HFFc6 (cell line): ENCODE data around the gene RECQL. TPM values are rescaled to one million over a fixed set of nuclear protein-coding genes. Genes with fewer than 3 reads are reported as not detected.

Experiments
- total RNA-seq, 6 experiments: library from RNA; stranded (reverse); fragmentation: NEBNext Ultra II Directional; extraction: Animal tissue kit (Norgen Biotek cat#: 25700); gene quantifications; 2 replicates in 1 of 6; 3 replicates in 5 of 6; pipeline ENCODE4 v1.2.3, GENCODE V29; 2021

The RECQL gene
- total RNA-seq, 6 experiments from 2014 or later, result 34.9 to 43.6 (median 39.2) TPM

Other genes starting within 250 kb of the RECQL start
- gene SLCO1A2, start 166.7 kb downstream of the RECQL start, total RNA-seq, result not detected
- not detected for gene IAPP, start 128.7 kb downstream of the RECQL start, total RNA-seq
- 10 to 100 TPM; 10.1 to 13.3 (median 10.5) TPM for gene PYROXD1, start 64.0 kb downstream of the RECQL start, total RNA-seq
- gene GOLT1B, start 154 bp upstream of the RECQL start, total RNA-seq, result 100 to 1,000 TPM in 1 of 6 experiments, 10 to 100 TPM in 5; 78.8 to 115 (median 98.1) TPM
- not detected for gene SPX, start 24.7 kb upstream of the RECQL start, total RNA-seq
- not detected for gene GYS2, start 103.2 kb upstream of the RECQL start, total RNA-seq
- gene LDHB, start 156.2 kb upstream of the RECQL start, total RNA-seq, result 100 to 1,000 TPM; 635 to 852 (median 715) TPM